SK-N-SH (cell line): Measurements from ENCODE around the gene KLF3. TPM values are rescaled to one million over a fixed set of nuclear protein-coding genes. Genes with fewer than 3 reads are reported as not detected.

Experiments used
- CTCF ChIA-PET: fragments of 300-600, 350-600 bp; formaldehyde crosslinking; extraction: SDS; loops from one replicate; lab custom pipeline; 2021; lab: Yijun Ruan, JAX
- POLR2A ChIA-PET: fragments of 350-600 bp; sonication (Branson Sonifier 250); formaldehyde crosslinking; extraction: SDS; loops from one replicate; lab custom pipeline; 2020; ENCODE audit warnings: antibody characterized with exemption, inconsistent platforms; lab: Yijun Ruan, JAX
- DNase-seq: peaks from one replicate; pipeline ENCODE4 v3.0.0; 2012
- H2AFZ ChIP-seq: fragments of 200-600 bp; sonication (generic); 2 replicates; pipeline ENCODE4 v1.8.1; 2016; ENCODE audit warnings: antibody characterized with exemption, mild to moderate bottlenecking, low read depth
- H3F3A ChIP-seq: fragments of 200-600 bp; sonication (generic); replicated peaks from 2 replicates; pipeline ENCODE3; 2016; ENCODE audit warnings: antibody characterized with exemption, mild to moderate bottlenecking; ENCODE audit not compliant: insufficient read depth
- H3K27ac ChIP-seq, 2 experiments: fragments of 200-500 bp in 1 of 2; fragments of 200-600 bp in 1 of 2; sonication (Bioruptor generic) in 1 of 2; sonication (generic), shearing (Covaris generic) in 1 of 2; 2 replicates each; pipeline versions ENCODE4 v1.5.1 to v1.6.1; 2014 to 2016; ENCODE audit warnings: low read depth in 2 of 2, inconsistent platforms in 1 of 2, low read length in 1 of 2, mild to moderate bottlenecking in 1 of 2, mixed read lengths in 1 of 2
- H3K27me3 ChIP-seq: fragments of 200-600 bp; sonication (generic), shearing (Covaris generic); 2 replicates; pipeline ENCODE4 v1.6.1; 2016; ENCODE audit warnings: mixed run types; ENCODE audit not compliant: insufficient read depth
- H3K36me3 ChIP-seq, 2 experiments: fragments of 200-500 bp in 1 of 2; fragments of 200-600 bp in 1 of 2; sonication (Bioruptor generic) in 1 of 2; sonication (generic) in 1 of 2; replicated peaks in 1 of 2; 2 replicates each; pipeline versions ENCODE3 to v1.5.1; 2014 to 2016; ENCODE audit warnings: low read length in 1 of 2, mild to moderate bottlenecking in 1 of 2; ENCODE audit not compliant: insufficient read depth in 2 of 2, control insufficient read depth in 1 of 2
- H3K4me1 ChIP-seq, 2 experiments: fragments of 200-500 bp in 1 of 2; fragments of 200-600 bp in 1 of 2; sonication (Bioruptor generic) in 1 of 2; sonication (generic), shearing (Covaris generic) in 1 of 2; 2 replicates each; pipeline versions ENCODE4 v1.5.1 to v1.6.1; 2014 to 2016; ENCODE audit warnings: low read depth in 1 of 2, low read length in 1 of 2, mixed run types in 1 of 2; ENCODE audit not compliant: insufficient read depth in 2 of 2, control insufficient read depth in 1 of 2
- H3K4me2 ChIP-seq: fragments of 200-600 bp; sonication (generic), shearing (Covaris generic); 2 replicates; pipeline ENCODE4 v1.6.1; 2017; ENCODE audit warnings: mixed run types
- H3K4me3 ChIP-seq, 2 experiments: fragments of 200-500 bp in 1 of 2; fragments of 200-600 bp in 1 of 2; sonication (Bioruptor generic) in 1 of 2; sonication (generic), shearing (Covaris generic) in 1 of 2; 2 replicates each; pipeline versions ENCODE4 v1.5.1 to v1.8.1; 2014 to 2016; ENCODE audit warnings: low read depth in 2 of 2, inconsistent platforms in 1 of 2, low read length in 1 of 2, mild to moderate bottlenecking in 1 of 2, mixed read lengths in 1 of 2, moderate library complexity in 1 of 2
- H3K79me2 ChIP-seq: fragments of 200-600 bp; sonication (generic); 2 replicates; pipeline ENCODE4 v1.8.1; 2017; ENCODE audit warnings: mild to moderate bottlenecking; ENCODE audit not compliant: insufficient read depth
- H3K9ac ChIP-seq: fragments of 200-600 bp; sonication (generic); 2 replicates; pipeline ENCODE4 v1.6.1; 2017; ENCODE audit warnings: mixed run types
- H3K9me2 ChIP-seq: fragments of 200-600 bp; sonication (generic); 2 replicates; pipeline ENCODE4 v1.6.1; 2017; ENCODE audit warnings: mixed run types
- H3K9me3 ChIP-seq: fragments of 200-600 bp; sonication (generic); 2 replicates; pipeline ENCODE4 v1.6.1; 2017; ENCODE audit warnings: mixed run types, mild to moderate bottlenecking, moderate library complexity
- H4K20me1 ChIP-seq: fragments of 200-600 bp; sonication (generic); 2 replicates; pipeline ENCODE4 v1.6.1; 2017; ENCODE audit warnings: mild to moderate bottlenecking, mixed run types; ENCODE audit not compliant: insufficient read depth
- CTCF ChIP-seq: fragments of 200-600 bp; sonication (generic); IDR thresholded peaks from 2 replicates; pipeline ENCODE4 v1.6.1; 2017; ENCODE audit warnings: antibody characterized with exemption, mild to moderate bottlenecking, moderate library complexity
- ELF1 ChIP-seq: IDR thresholded peaks from 2 replicates; pipeline ENCODE4 v1.4.0; 2012
- EP300 ChIP-seq, 2 experiments: IDR thresholded peaks; 2 replicates each; pipeline versions ENCODE4 v1.4.0 to v1.6.1; 2012; ENCODE audit warnings: borderline replicate concordance in 1 of 2, low read depth in 1 of 2, low read length in 1 of 2
- IRF3 ChIP-seq: fragments of 150-350 bp; IDR thresholded peaks from 2 replicates; pipeline ENCODE4 v1.6.1; 2016; ENCODE audit warnings: mild to moderate bottlenecking, low read depth, low read length
- JUND ChIP-seq: IDR thresholded peaks from 2 replicates; pipeline ENCODE4 v1.4.0; 2012
- MEF2A ChIP-seq: IDR thresholded peaks from 2 replicates; pipeline ENCODE4 v1.4.0; 2012; ENCODE audit warnings: low read depth, borderline replicate concordance
- NFIC ChIP-seq: IDR thresholded peaks from 2 replicates; pipeline ENCODE4 v1.4.0; 2012; ENCODE audit warnings: borderline replicate concordance
- POLR2AphosphoS5 ChIP-seq: IDR thresholded peaks from 2 replicates; pipeline ENCODE4 v1.6.1; 2012; ENCODE audit warnings: low read depth, low read length
- RAD21 ChIP-seq: IDR thresholded peaks from 2 replicates; pipeline ENCODE4 v1.6.1; 2012; ENCODE audit warnings: mild to moderate bottlenecking, low read length
- RCOR1 ChIP-seq: fragments of 150-350 bp; IDR thresholded peaks from 2 replicates; pipeline ENCODE4 v1.6.1; 2017; ENCODE audit warnings: antibody characterized with exemption, low read length
- SIN3A ChIP-seq: IDR thresholded peaks from 2 replicates; pipeline ENCODE4 v1.6.1; 2012; ENCODE audit warnings: low read depth, mild to moderate bottlenecking, low read length, moderate library complexity, borderline replicate concordance
- TAF1 ChIP-seq: IDR thresholded peaks from 2 replicates; pipeline ENCODE4 v1.6.1; 2012; ENCODE audit warnings: low read depth, mild to moderate bottlenecking, low read length, moderate library complexity, borderline replicate concordance
- TCF12 ChIP-seq: IDR thresholded peaks from 2 replicates; pipeline ENCODE4 v1.4.0; 2012
- TEAD4 ChIP-seq: IDR thresholded peaks from 2 replicates; pipeline ENCODE4 v1.4.0; 2012; ENCODE audit warnings: mild to moderate bottlenecking, borderline replicate concordance; ENCODE audit not compliant: insufficient read depth
- WGBS: methylation state at CpG from one replicate; pipeline ENCODE4 v1.1.6; 2017; ENCODE audit warnings: low lambda C conversion rate; 5-methylcytosine and 5-hydroxymethylcytosine counted together
- polyA plus RNA-seq, 3 experiments: library from polyadenylated mRNA; depleted of rRNA; stranded (reverse); fragments of >200 nt; gene quantifications; 2 replicates each; pipeline ENCODE4 v1.2.3, GENCODE V29; 2012

Gene KLF3
- polyA plus RNA-seq, 1 of the 3 experiments (the other 2 are of a cell fraction): 8.2 TPM

GRCh38 chr4:38691251-38692008, 27.4 kb downstream of the KLF3 start:
- H3K27me3 ChIP-seq: no peaks in the 10 kb centered on the region
- H3K9ac ChIP-seq: no peak overlapping the region
- TF ChIP-seq SIN3A: no peak
- TF ChIP-seq RCOR1: no peak
- TF ChIP-seq EP300 (IDR thresholded peaks at IDR 0.05; ENCODE audit: borderline replicate concordance in 1 of 2, low read depth in 1 of 2, low read length in 1 of 2): no peak
- no peak for TF ChIP-seq TCF12
- no peak for TF ChIP-seq MEF2A
- no peak for TF ChIP-seq POLR2AphosphoS5
- no peak for TF ChIP-seq JUND
- no peak for TF ChIP-seq TEAD4
- no peak for DNase-seq
- no peak overlapping the region for H3K4me2 ChIP-seq
- H3K4me1 ChIP-seq: peaks cover 3 to 13% of the 10 kb centered on the region in 2 experiments; a peak in 3 of 4 replicates
- H3K36me3 ChIP-seq: peaks cover 80 to 83% of the 10 kb centered on the region in 2 experiments
- no peak overlapping the region for H3K4me3 ChIP-seq
- H3K9me3 ChIP-seq: no peaks in the 10 kb centered on the region
- ChIA-PET CTCF (interaction anchor here (1.0 to 5.2 kb wide), 4 partner anchors 15 to 91 kb away, joined by 4 to 18 read pairs (median 5); partner anchors contain the start of gene TLR10), POLR2A (interaction anchor here (0.6 kb wide), 1 partner anchor 28 kb away, joined by 5 read pairs; no protein-coding TSS in a partner anchor)
- H3K9me2 ChIP-seq: no peaks in the 10 kb centered on the region
- H4K20me1 ChIP-seq: peaks cover 31% of the 10 kb centered on the region
- H3K27ac ChIP-seq: no peak overlapping the region
- H3K79me2 ChIP-seq: peaks cover 35% of the 10 kb centered on the region
- H3F3A ChIP-seq: no peaks in the 10 kb centered on the region
- H2AFZ ChIP-seq: no peak overlapping the region
- WGBS: 92% methylated on average over 9 of the region's 9 CpGs

GRCh38 chr4:38692421-38692820, 28.4 kb downstream of the KLF3 start:
- no peak for DNase-seq
- POLR2A ChIA-PET: interaction anchor here (0.7 kb wide), 1 partner anchor 377 kb away, joined by 3 read pairs; no protein-coding TSS in a partner anchor
- Histone ChIP-seq H2AFZ (no peak overlapping the region), H3K27ac (no peak overlapping the region), H4K20me1 (peaks cover 21% of the 10 kb centered on the region), H3K4me3 (no peak overlapping the region), H3K27me3 (no peaks in the 10 kb centered on the region), H3K9ac (no peak overlapping the region), H3K79me2 (peaks cover 25% of the 10 kb centered on the region), H3K4me2 (no peak overlapping the region), H3K4me1 (peaks cover 0 to 6% of the 10 kb centered on the region in 2 experiments; a peak in 3 of 4 replicates), H3K9me2 (no peaks in the 10 kb centered on the region), H3K9me3 (no peaks in the 10 kb centered on the region), H3K36me3 (peaks cover 85 to 93% of the 10 kb centered on the region in 2 experiments), H3F3A (peaks cover 7% of the 10 kb centered on the region)
- 89% methylated on average over 4 of the region's 4 CpGs for WGBS
- no peak for TF ChIP-seq TAF1
- TF ChIP-seq MEF2A: no peak
- no peak for TF ChIP-seq ELF1
- CTCF ChIA-PET: interaction anchor here (1.0 to 5.2 kb wide), 4 partner anchors 16 to 90 kb away, joined by 4 to 18 read pairs (median 5); partner anchors contain the start of gene TLR10

GRCh38 chr4:38693569-38693968, 29.6 kb downstream of the KLF3 start:
- Histone ChIP-seq H3K36me3 (peaks cover 88 to 95% of the 10 kb centered on the region in 2 experiments), H3K27ac (no peak overlapping the region)
- POLR2A ChIA-PET: no interaction called here
- TF ChIP-seq EP300 (IDR thresholded peaks at IDR 0.05; ENCODE audit: borderline replicate concordance in 1 of 2, low read depth in 1 of 2, low read length in 1 of 2) (no peak), CTCF (no peak), JUND (no peak), NFIC (no peak), RAD21 (no peak), IRF3 (no peak), MEF2A (no peak)
- TF ChIP-seq, all 33 proteins: peak for 0
- peaks cover 14% of the 10 kb centered on the region for H3K79me2 ChIP-seq
- no peaks in the 10 kb centered on the region for H3K9me3 ChIP-seq
- H3K27me3 ChIP-seq: no peaks in the 10 kb centered on the region
- H3K4me3 ChIP-seq: no peak overlapping the region
- H3K9me2 ChIP-seq: no peaks in the 10 kb centered on the region
- H4K20me1 ChIP-seq: peaks cover 10% of the 10 kb centered on the region; the same call in 1 of the 2 replicates
- no peak overlapping the region for H3K4me2 ChIP-seq
- H3K4me1 ChIP-seq: peaks cover 0 to 8% of the 10 kb centered on the region in 2 experiments; a peak in 2 of 4 replicates
- no peak overlapping the region for H3K9ac ChIP-seq
- no peak overlapping the region for H2AFZ ChIP-seq
- CTCF ChIA-PET: interaction anchor here (0.6 to 5.2 kb wide), 7 partner anchors 9 to 641 kb away, joined by 3 to 18 read pairs (median 3); no protein-coding TSS in a partner anchor
- DNase-seq: no peak
- peaks cover 14% of the 10 kb centered on the region for H3F3A ChIP-seq
